ENCODE measurements around the gene SLC38A6. TPM values are rescaled to one million over a fixed set of nuclear protein-coding genes. Genes with fewer than 3 reads are reported as not detected.
A peak's percentile ranks its signal among the peaks of the same experiment; 100 is the strongest.
"Not testable (repeated sequence)": the region's sequence is repeated elsewhere in the genome, so short reads cannot be mapped to it uniquely, and the experiment has no call there.

Gene SLC38A6
- total and polyA plus RNA-seq, 12 donors: 2.6 to 8.9 (median 3.6) TPM

- no peak for DNase-seq
- peaks cover 0 to 7% (median 0%) of the 10 kb centered on the region in 9 donors for H3K4me1 ChIP-seq
- no peak overlapping the region for H3K4me3 ChIP-seq
- peak overlapping the region in 1 of 10 donors; percentile 10 for H3K27ac ChIP-seq
- WGBS, 2 donors: 78 to 91% methylated on average over 7 of the region's 7 CpGs
- peaks cover 0 to 11% (median 0%) of the 10 kb centered on the region in 11 donors for H3K9me3 ChIP-seq
- H3K27me3 ChIP-seq: no peaks in the 10 kb centered on the region
- no peak for ATAC-seq
- no peak for TF ChIP-seq CTCF (IDR thresholded peaks at IDR 0.05)
- peaks cover 0 to 8% (median 0%) of the 10 kb centered on the region in 9 donors for H3K36me3 ChIP-seq
- intact Hi-C loops (cut with DNase I): no loop called here
These were observed 109.6 kb downstream of the SLC38A6 start for GRCh38 chr14:61090432-61091216.

DNA sequence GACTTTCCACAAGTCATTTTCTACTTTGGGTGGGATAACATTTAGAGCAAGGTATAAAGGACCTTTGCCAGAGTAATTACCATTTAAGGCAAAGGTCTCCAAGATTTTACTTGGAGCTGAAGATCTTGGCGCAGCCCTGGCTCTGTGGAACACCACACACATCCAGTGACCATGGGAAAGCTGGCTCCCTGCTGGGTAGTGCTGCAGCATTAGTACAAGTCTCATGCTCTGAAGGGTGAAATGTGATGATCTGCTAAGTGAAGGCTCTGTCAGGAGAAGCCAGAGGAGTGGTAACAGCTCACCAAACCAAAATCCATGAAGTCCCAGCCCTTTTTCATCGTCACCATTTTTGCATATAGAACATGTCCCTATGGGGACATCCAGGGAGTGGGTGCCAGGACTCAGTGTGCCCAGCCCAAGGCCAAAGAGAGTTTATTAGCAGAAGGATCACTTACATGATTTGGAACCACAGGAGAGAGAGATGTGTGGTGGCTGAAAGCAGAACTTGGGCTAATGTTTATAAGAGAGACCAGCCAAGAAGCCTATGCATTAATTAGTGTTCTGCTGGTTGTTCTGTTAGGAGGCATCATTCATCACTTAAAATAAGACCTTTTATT, 110.7 kb downstream of the SLC38A6 start:
- no peaks in the 10 kb centered on the region for H3K27me3 ChIP-seq
- intact Hi-C loops (cut with DNase I): no loop called here
- DNase-seq (no peak), ATAC-seq (no peak)
- H3K36me3 ChIP-seq: no peaks in the 10 kb centered on the region
- H3K27ac ChIP-seq: no peak overlapping the region
- H3K4me3 ChIP-seq: no peak overlapping the region
- WGBS, 2 donors: 48 to 85% methylated on average over 2 of the region's 2 CpGs
- peaks cover 0 to 7% (median 0%) of the 10 kb centered on the region in 9 donors for H3K4me1 ChIP-seq
- peaks cover 0 to 2% (median 0%) of the 10 kb centered on the region in 11 donors for H3K9me3 ChIP-seq
- no peak for TF ChIP-seq CTCF (IDR thresholded peaks at IDR 0.05)

DNA sequence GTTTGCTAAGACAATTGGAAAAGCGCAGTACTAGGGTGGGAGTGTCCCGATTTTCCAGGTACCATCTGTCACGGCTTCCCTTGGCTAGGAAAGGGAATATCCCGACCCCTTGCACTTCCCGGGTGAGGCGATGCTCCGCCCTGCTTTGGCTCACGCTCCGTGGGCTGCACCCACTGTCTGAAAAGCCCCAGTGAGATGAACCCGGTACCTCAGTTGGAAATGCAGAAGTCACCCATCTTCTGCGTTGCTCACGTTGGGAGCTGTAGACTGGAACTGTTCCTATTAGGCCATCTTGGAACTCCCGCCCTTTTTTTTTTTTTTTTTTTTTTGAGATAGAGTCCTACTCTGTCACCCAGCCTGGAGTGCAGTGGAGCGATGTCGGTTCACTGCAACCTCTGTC, 117.1 kb downstream of the SLC38A6 start:
- H3K9me3 ChIP-seq: peaks cover 0 to 14% (median 0%) of the 10 kb centered on the region in 11 donors
- ATAC-seq; H3K4me3 ChIP-seq; H3K27ac ChIP-seq; H3K36me3 ChIP-seq; intact Hi-C loops (cut with DNase I); DNase-seq; H3K27me3 ChIP-seq: not testable (repeated sequence)
- H3K4me1 ChIP-seq: peaks cover 3 to 28% (median 15%) of the 10 kb centered on the region in 9 donors
- WGBS, 2 donors: 96 to 97% methylated on average over 15 of the region's 15 CpGs

- no peak for DNase-seq
- Histone ChIP-seq H3K4me1 (peaks cover 3 to 34% (median 21%) of the 10 kb centered on the region in 9 donors), H3K9me3 (peaks cover 0 to 14% (median 0%) of the 10 kb centered on the region in 11 donors), H3K27me3 (no peaks in the 10 kb centered on the region), H3K27ac (no peak overlapping the region), H3K36me3 (no peaks in the 10 kb centered on the region), H3K4me3 (no peak overlapping the region)
- intact Hi-C loops (cut with DNase I): no loop called here
- no peak for TF ChIP-seq CTCF (IDR thresholded peaks at IDR 0.05)
- no peak for ATAC-seq
These were observed 117.7 kb downstream of the SLC38A6 start for GRCh38 chr14:61098721-61099120.
